ENCODE data around the gene ACTL10.

ACTL10 gene

DNA sequence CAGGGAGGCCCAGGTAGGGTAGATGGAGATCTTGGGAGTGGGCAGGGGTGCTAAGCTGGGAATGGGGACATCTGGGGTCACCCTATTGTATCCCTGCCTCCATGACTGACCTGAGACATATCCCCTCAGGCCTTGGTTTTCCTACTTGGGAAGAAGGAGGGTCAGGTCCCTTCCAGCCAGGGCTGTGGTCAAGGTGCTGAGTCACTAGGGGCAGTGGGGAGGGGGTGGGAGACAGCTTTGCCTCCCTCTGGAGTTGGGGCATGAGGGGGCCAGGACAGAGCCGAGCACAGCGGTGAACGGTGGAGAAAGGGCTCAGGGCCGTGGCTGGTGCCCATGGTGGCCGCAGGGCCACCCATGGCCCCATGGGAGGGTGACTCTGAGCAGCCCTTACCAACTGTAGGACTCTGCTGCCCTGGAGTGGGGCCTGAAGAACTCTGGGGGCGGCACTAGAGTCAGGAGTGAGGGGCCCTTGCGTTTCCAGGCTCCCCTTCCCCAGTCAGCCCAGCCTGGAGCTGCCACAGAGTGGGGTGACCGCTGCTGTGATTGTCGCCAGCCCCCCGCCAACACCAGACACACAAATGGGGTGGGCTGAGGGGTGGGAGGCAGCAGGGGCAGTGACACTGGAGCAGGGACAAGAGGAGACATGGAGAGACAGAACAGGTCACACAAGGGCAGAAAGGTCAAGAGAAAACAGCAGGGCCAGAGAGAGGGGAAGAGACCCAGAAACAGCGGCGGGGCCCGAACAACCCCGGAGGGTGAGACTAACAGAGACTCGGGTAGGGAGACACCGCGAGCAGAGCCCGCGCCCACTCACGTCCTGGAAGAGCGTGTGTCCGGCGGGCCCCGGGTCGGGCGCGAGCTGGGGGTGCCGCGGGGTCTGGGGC lies 6.9 kb downstream of the ACTL10 start:
- Histone ChIP-seq H3K14ac (ENCODE audit: low read length in 2 of 2) (peak overlapping the region in 1 of 2 experiments; percentile 86), H3K23ac (ENCODE audit: low read length in 2 of 2) (peak overlapping the region in 1 of 2 experiments; percentile 51), H3K9me3 (ENCODE audit: control insufficient read depth, low read length) (no peaks in the 10 kb centered on the region), H3K27ac (ENCODE audit: low read length, poor library complexity, severe bottlenecking) (peak overlapping the region; percentile 58), H3K27me3 (ENCODE audit: control insufficient read depth in 1 of 2, insufficient read depth in 1 of 2, low read length in 2 of 2) (no peaks in the 10 kb centered on the region), H3K4me3 (ENCODE audit: insufficient read depth in 1 of 2, low read depth in 1 of 2, low read length in 2 of 2) (peak overlapping the region; percentile 76 to 84), H2BK15ac (ENCODE audit: low read depth, poor library complexity, severe bottlenecking) (peak overlapping the region; percentile 95), H3K36me3 (ENCODE audit: control insufficient read depth in 1 of 2, insufficient read depth in 2 of 2, low read depth in 1 of 2, low read length in 2 of 2) (peaks cover 33 to 37% of the 10 kb centered on the region in 2 experiments), H3K18ac (ENCODE audit: low read depth in 1 of 2, low read length in 2 of 2) (peak overlapping the region; percentile 34 to 73), H4K91ac (ENCODE audit: low read length) (peak overlapping the region; percentile 43), H2AK5ac (ENCODE audit: low read length, severe bottlenecking) (peak overlapping the region; percentile 43), H2BK120ac (ENCODE audit: low read depth, low read length) (peak overlapping the region; percentile 64), H3K4me1 (ENCODE audit: control insufficient read depth, insufficient read depth, low read depth, low read length) (peaks cover 50% of the 10 kb centered on the region), H3K4me2 (ENCODE audit: low read length, poor library complexity, severe bottlenecking) (peak overlapping the region; percentile 86), H4K8ac (ENCODE audit: low read length) (peak overlapping the region; percentile 21), H2BK12ac (ENCODE audit: low read length in 2 of 2) (peak overlapping the region; percentile 45 to 49), H3K4ac (ENCODE audit: low read depth in 1 of 2, low read length in 2 of 2) (peak overlapping the region; percentile 15 to 83), H3K79me1 (replicated peaks; ENCODE audit: low read length, poor library complexity, severe bottlenecking) (peaks cover 14% of the 10 kb centered on the region), H2BK5ac (ENCODE audit: low read depth, low read length, poor library complexity, severe bottlenecking) (peak overlapping the region; percentile 37), H3K9ac (ENCODE audit: low read length) (peak overlapping the region; percentile 89), H2AFZ (ENCODE audit: low read depth, low read length) (no peak overlapping the region)
- WGBS, result 5% methylated on average over 26 of the region's 29 CpGs
- DNase-seq, result peak; percentile 51

DNA sequence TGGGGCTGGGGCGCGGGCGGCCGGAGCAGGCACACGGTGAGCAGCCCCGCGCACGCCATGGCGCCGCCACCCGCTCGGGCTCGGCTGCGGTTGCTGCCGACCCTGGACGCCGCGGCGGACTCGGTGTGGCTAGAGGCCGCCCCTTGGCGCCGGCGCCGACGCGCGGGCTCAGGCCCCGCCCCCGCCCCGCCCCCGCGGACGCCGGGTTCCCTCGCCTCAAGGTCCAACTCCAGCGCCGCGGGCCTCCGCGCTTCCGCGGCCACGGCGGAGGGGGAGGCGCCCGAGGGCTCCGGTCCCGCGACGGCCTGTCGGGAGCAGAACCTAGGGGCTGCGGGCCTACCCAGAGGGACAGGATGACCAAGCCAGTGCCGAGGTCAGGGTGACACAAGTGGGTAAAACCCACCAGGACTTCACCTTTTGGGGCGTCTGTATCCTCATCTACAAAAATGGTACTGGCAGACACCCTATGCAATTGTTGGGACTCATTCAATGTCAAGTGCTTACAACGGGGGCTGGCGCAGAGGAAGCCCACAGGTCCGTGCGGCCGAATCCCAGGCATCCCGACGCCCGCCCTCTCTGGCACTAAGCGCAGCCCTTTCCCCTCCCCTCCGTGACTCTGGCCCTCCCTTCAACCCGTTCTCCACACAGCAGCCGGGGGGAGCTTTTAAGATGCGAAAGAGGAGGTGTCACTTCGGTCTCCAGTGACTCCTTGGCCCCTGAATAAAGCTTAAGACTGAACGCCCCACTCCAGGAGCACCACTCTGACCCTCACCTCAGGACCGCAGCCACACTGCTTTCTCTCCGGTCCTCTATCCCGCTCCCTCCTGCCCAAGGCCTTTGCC lies 7.8 kb downstream of the ACTL10 start, which contains the start of gene NECAB3:
Gene NECAB3 (minus strand): TSS at position 135 of the 842 bp plus-strand sequence. CDS start 76 bp downstream, at position 59.
- Histone ChIP-seq H2BK120ac (ENCODE audit: low read depth, low read length) (peak within 1 kb of the TSS; percentile 64), H3K27me3 (ENCODE audit: control insufficient read depth in 1 of 2, insufficient read depth in 1 of 2, low read length in 2 of 2) (no peaks in the 10 kb centered on the region), H2BK15ac (ENCODE audit: low read depth, poor library complexity, severe bottlenecking) (peak within 1 kb of the TSS; percentile 95), H4K8ac (ENCODE audit: low read length) (peak within 1 kb of the TSS; percentile 83), H3K4me2 (ENCODE audit: low read length, poor library complexity, severe bottlenecking) (peak within 1 kb of the TSS; percentile 86), H3K79me1 (replicated peaks; ENCODE audit: low read length, poor library complexity, severe bottlenecking) (peaks cover 9% of the 10 kb centered on the region), H3K9me3 (ENCODE audit: control insufficient read depth, low read length) (no peaks in the 10 kb centered on the region), H3K4ac (ENCODE audit: low read depth in 1 of 2, low read length in 2 of 2) (peak within 1 kb of the TSS; percentile 36 to 83), H3K36me3 (ENCODE audit: control insufficient read depth in 1 of 2, insufficient read depth in 2 of 2, low read depth in 1 of 2, low read length in 2 of 2) (peaks cover 28% of the 10 kb centered on the region in 2 experiments), H2AK5ac (ENCODE audit: low read length, severe bottlenecking) (peak within 1 kb of the TSS; percentile 43), H3K4me3 (ENCODE audit: insufficient read depth in 1 of 2, low read depth in 1 of 2, low read length in 2 of 2) (peak within 1 kb of the TSS; percentile 76 to 85), H2BK12ac (ENCODE audit: low read length in 2 of 2) (peak within 1 kb of the TSS; percentile 45 to 49), H3K23ac (ENCODE audit: low read length in 2 of 2) (peak within 1 kb of the TSS in 1 of 2 experiments; percentile 51), H2BK5ac (ENCODE audit: low read depth, low read length, poor library complexity, severe bottlenecking) (peak within 1 kb of the TSS; percentile 63), H3K4me1 (ENCODE audit: control insufficient read depth, insufficient read depth, low read depth, low read length) (peaks cover 46% of the 10 kb centered on the region), H2AFZ (ENCODE audit: low read depth, low read length) (peak within 1 kb of the TSS; percentile 60), H3K27ac (ENCODE audit: low read length, poor library complexity, severe bottlenecking) (peak within 1 kb of the TSS; percentile 80), H3K9ac (ENCODE audit: low read length) (peak within 1 kb of the TSS; percentile 89), H3K14ac (ENCODE audit: low read length in 2 of 2) (peak within 1 kb of the TSS in 1 of 2 experiments; percentile 86), H4K91ac (ENCODE audit: low read length) (peak within 1 kb of the TSS; percentile 76), H3K18ac (ENCODE audit: low read depth in 1 of 2, low read length in 2 of 2) (peak within 1 kb of the TSS; percentile 75 to 77)
- peak; percentile 74 for DNase-seq
- 2% methylated on average over 64 of the region's 73 CpGs for WGBS

DNA sequence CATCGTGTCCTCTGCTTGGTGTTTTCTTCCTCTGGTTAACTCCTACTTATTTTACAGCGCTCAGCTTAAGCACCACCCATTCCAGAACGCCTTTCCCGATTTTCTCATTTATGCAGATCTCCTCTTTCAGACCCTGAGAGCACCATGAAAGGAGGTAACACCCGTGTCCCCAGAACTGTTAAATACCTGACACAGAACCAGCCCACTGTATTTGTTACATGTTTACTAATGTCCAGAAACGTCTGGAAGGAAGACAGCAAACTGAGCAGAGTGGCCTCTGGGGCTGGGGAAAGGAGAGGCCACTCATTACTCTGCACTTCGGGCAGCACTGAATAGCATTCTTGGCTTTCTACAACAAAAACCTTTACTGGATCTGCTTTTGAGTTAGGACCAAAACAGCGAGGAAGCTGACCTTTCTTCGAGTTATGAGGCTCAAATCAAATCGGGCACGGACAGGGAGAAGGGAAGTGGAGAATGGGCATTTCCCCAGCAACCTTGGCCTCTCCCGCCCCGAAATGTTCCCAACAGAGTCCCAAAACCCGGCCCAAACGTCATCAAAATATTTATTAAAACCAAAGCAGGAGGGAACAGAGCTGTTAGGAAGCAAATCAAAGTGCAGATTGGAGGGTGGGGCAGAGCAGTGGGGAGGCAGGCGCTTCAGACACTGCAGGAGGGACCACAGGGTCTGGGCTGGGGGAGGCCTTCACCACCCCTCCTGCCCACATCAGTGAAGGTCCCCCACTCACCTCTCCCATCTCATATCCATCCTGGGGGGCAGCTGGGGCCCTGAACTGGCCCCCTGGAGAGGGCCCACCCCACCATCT lies 8.6 kb downstream of the ACTL10 start:
- Histone ChIP-seq H2AK5ac (ENCODE audit: low read length, severe bottlenecking) (no peak overlapping the region), H3K27ac (ENCODE audit: low read length, poor library complexity, severe bottlenecking) (peak overlapping the region; percentile 80), H2BK5ac (ENCODE audit: low read depth, low read length, poor library complexity, severe bottlenecking) (no peak overlapping the region), H3K79me1 (replicated peaks; ENCODE audit: low read length, poor library complexity, severe bottlenecking) (peaks cover 13% of the 10 kb centered on the region), H4K8ac (ENCODE audit: low read length) (peak overlapping the region; percentile 83), H3K4me2 (ENCODE audit: low read length, poor library complexity, severe bottlenecking) (peak overlapping the region; percentile 80), H3K14ac (ENCODE audit: low read length in 2 of 2) (no peak overlapping the region), H3K4ac (ENCODE audit: low read depth in 1 of 2, low read length in 2 of 2) (peak overlapping the region; percentile 36 to 71), H3K23ac (ENCODE audit: low read length in 2 of 2) (no peak overlapping the region), H3K9me3 (ENCODE audit: control insufficient read depth, low read length) (no peaks in the 10 kb centered on the region), H2BK15ac (ENCODE audit: low read depth, poor library complexity, severe bottlenecking) (no peak overlapping the region), H3K4me1 (ENCODE audit: control insufficient read depth, insufficient read depth, low read depth, low read length) (peaks cover 45% of the 10 kb centered on the region), H3K18ac (ENCODE audit: low read depth in 1 of 2, low read length in 2 of 2) (peak overlapping the region; percentile 38 to 75), H2BK120ac (ENCODE audit: low read depth, low read length) (no peak overlapping the region), H3K27me3 (ENCODE audit: control insufficient read depth in 1 of 2, insufficient read depth in 1 of 2, low read length in 2 of 2) (no peaks in the 10 kb centered on the region), H2BK12ac (ENCODE audit: low read length in 2 of 2) (no peak overlapping the region), H4K91ac (ENCODE audit: low read length) (peak overlapping the region; percentile 76), H3K4me3 (ENCODE audit: insufficient read depth in 1 of 2, low read depth in 1 of 2, low read length in 2 of 2) (peak overlapping the region; percentile 64 to 85), H3K36me3 (ENCODE audit: control insufficient read depth in 1 of 2, insufficient read depth in 2 of 2, low read depth in 1 of 2, low read length in 2 of 2) (peaks cover 21 to 24% of the 10 kb centered on the region in 2 experiments), H2AFZ (ENCODE audit: low read depth, low read length) (no peak overlapping the region), H3K9ac (ENCODE audit: low read length) (peak overlapping the region; percentile 77)
- DNase-seq, result no peak
- 42% methylated on average over 11 of the region's 16 CpGs for WGBS

All from mesenchymal stem cell (in vitro differentiated cells and primary cell).